Uterus (tissue), 4 donors: ENCODE measurements around the gene KCNH4. TPM values are rescaled to one million over a fixed set of nuclear protein-coding genes. Genes with fewer than 3 reads are reported as not detected.

Experiments
- DNase-seq, 2 donors: peaks; one replicate each; pipeline ENCODE4 v3.0.0-alpha.2; 2019 to 2020
- H3K27ac ChIP-seq, 2 donors: fragments of 200-600 bp; sonication (generic); 1 replicate in 1 of 2; 2 replicates in 1 of 2; pipeline ENCODE4 v1.5.1; 2016 to 2018
- H3K27me3 ChIP-seq, 2 donors: fragments of 200-600 bp; sonication (generic); one replicate each; pipeline ENCODE4 v1.5.1; 2018 to 2019; ENCODE audit warnings: control low read depth in 1 of 2
- H3K36me3 ChIP-seq, 2 donors: fragments of 200-600 bp; sonication (generic); one replicate each; pipeline ENCODE4 v1.5.1; 2019; ENCODE audit warnings: control low read depth in 1 of 2
- H3K4me1 ChIP-seq, 2 donors: fragments of 200-600 bp; sonication (generic); one replicate each; pipeline ENCODE4 v1.5.1; 2018 to 2019; ENCODE audit warnings: control low read depth in 1 of 2
- H3K4me3 ChIP-seq, 2 donors: fragments of 200-600 bp; sonication (generic); 1 replicate in 1 of 2; 2 replicates in 1 of 2; pipeline ENCODE4 v1.5.1; 2018 to 2019; ENCODE audit warnings: mild to moderate bottlenecking in 1 of 2
- H3K9me3 ChIP-seq, 2 donors: fragments of 200-600 bp; sonication (generic); one replicate each; pipeline ENCODE4 v1.5.1; 2019; ENCODE audit warnings: control low read depth in 1 of 2
- CTCF ChIP-seq, 4 experiments: fragments of 200-600 bp in 2 of 4; fragments of 450-650 bp in 2 of 4; sonication (generic) in 2 of 4; IDR thresholded peaks; one replicate each; pipeline ENCODE4 v1.5.1; 2016 to 2019; ENCODE audit warnings: antibody characterized with exemption in 4 of 4, mild to moderate bottlenecking in 2 of 4, moderate library complexity in 1 of 4
- POLR2A ChIP-seq, 2 donors: fragments of 450-650 bp; IDR thresholded peaks; one replicate each; pipeline ENCODE4 v1.6.1; 2016; ENCODE audit warnings: antibody characterized with exemption in 2 of 2, mild to moderate bottlenecking in 1 of 2, moderate library complexity in 1 of 2
- intact Hi-C: fragments of 100-400 bp; cut with DNase I; formaldehyde crosslinking; loops from one replicate; pipeline ENCODE4 v1.15.1; 2023; ENCODE audit warnings: low total_unique reads
- total RNA-seq, 4 donors: library from RNA; depleted of rRNA in 3 of 4; stranded (reverse); fragments of >200 nt in 3 of 4; gene quantifications; one replicate each; pipeline versions ENCODE4 v1.1.0 to v1.2.4, GENCODE V29; 2014 to 2023
- donor health status: DM: yes; HTN: yes; CAD: no.

Gene KCNH4
- total RNA-seq, 4 donors from 2014 or later, result 0.55 TPM; not detected in 3

- H3K4me3 ChIP-seq, result peak overlapping the region; percentile 86 to 90
- no peaks in the 10 kb centered on the region for H3K27me3 ChIP-seq
- intact Hi-C loops, result no loop called here
- no peaks in the 10 kb centered on the region for H3K9me3 ChIP-seq
- no peak overlapping the region for H3K27ac ChIP-seq
- H3K4me1 ChIP-seq, result peaks cover 0 to 9% of the 10 kb centered on the region in 2 donors
- no peak for TF ChIP-seq CTCF (IDR thresholded peaks at IDR 0.05)
- TF ChIP-seq POLR2A (IDR thresholded peaks at IDR 0.05), result no peak
- no peak for DNase-seq
- H3K36me3 ChIP-seq, result no peaks in the 10 kb centered on the region
Measured at GRCh38 chr17:42120161-42120769, 60.7 kb downstream of the KCNH4 start.

- H3K36me3 ChIP-seq, result no peaks in the 10 kb centered on the region
- intact Hi-C loops, result loop anchor here (5.0 to 10.0 kb wide), 3 partner anchors 52 to 154 kb away; partner anchors contain the start of gene CNP
Measured at GRCh38 chr17:42119301-42119700, 61.6 kb downstream of the KCNH4 start.

GRCh38 chr17:42118545-42118944 lies 62.4 kb downstream of the KCNH4 start:
- intact Hi-C loops, result loop anchor here (5.0 to 10.0 kb wide), 3 partner anchors 51 to 154 kb away; partner anchors contain the start of gene CNP
- H3K4me1 ChIP-seq, result peaks cover 0 to 9% of the 10 kb centered on the region in 2 donors
- no peaks in the 10 kb centered on the region for H3K36me3 ChIP-seq
- no peak for TF ChIP-seq POLR2A (IDR thresholded peaks at IDR 0.05)
- TF ChIP-seq CTCF (IDR thresholded peaks at IDR 0.05), result peak in 2 of 4 experiments; percentile 28 to 36
- H3K27me3 ChIP-seq, result no peaks in the 10 kb centered on the region
- H3K4me3 ChIP-seq, result no peak overlapping the region
- H3K9me3 ChIP-seq, result no peaks in the 10 kb centered on the region
- DNase-seq, result no peak
- H3K27ac ChIP-seq, result no peak overlapping the region

More at GRCh38 chr17:42119301-42119700, 61.6 kb downstream of the KCNH4 start:
- H3K4me3 ChIP-seq, result no peak overlapping the region
- DNase-seq, result no peak
- H3K27me3 ChIP-seq, result no peaks in the 10 kb centered on the region
- no peak for TF ChIP-seq CTCF (IDR thresholded peaks at IDR 0.05)
- no peak for TF ChIP-seq POLR2A (IDR thresholded peaks at IDR 0.05)
- peaks cover 0 to 9% of the 10 kb centered on the region in 2 donors for H3K4me1 ChIP-seq
- no peaks in the 10 kb centered on the region for H3K9me3 ChIP-seq
- no peak overlapping the region for H3K27ac ChIP-seq

GRCh38 chr17:42118126-42118510 lies 62.8 kb downstream of the KCNH4 start:
- H3K4me1 ChIP-seq, result peaks cover 0 to 10% of the 10 kb centered on the region in 2 donors
- H3K27me3 ChIP-seq, result no peaks in the 10 kb centered on the region
- no peak overlapping the region for H3K27ac ChIP-seq
- TF ChIP-seq POLR2A (IDR thresholded peaks at IDR 0.05), result no peak
- TF ChIP-seq CTCF (IDR thresholded peaks at IDR 0.05), result no peak
- intact Hi-C loops, result loop anchor here (5.0 to 10.0 kb wide), 3 partner anchors 51 to 153 kb away; partner anchors contain the start of gene CNP
- no peaks in the 10 kb centered on the region for H3K36me3 ChIP-seq
- H3K9me3 ChIP-seq, result no peaks in the 10 kb centered on the region
- no peak for DNase-seq
- no peak overlapping the region for H3K4me3 ChIP-seq

GRCh38 chr17:42117397-42118125 lies 63.4 kb downstream of the KCNH4 start:
- no peak for TF ChIP-seq POLR2A (IDR thresholded peaks at IDR 0.05)
- no peak for TF ChIP-seq CTCF (IDR thresholded peaks at IDR 0.05)
- no peak for DNase-seq
- H3K27me3 ChIP-seq, result no peaks in the 10 kb centered on the region
- peaks cover 0 to 15% of the 10 kb centered on the region in 2 donors for H3K4me1 ChIP-seq
- intact Hi-C loops, result loop anchor here (5.0 to 10.0 kb wide), 3 partner anchors 50 to 153 kb away; partner anchors contain the start of gene CNP
- H3K27ac ChIP-seq, result no peak overlapping the region
- no peaks in the 10 kb centered on the region for H3K36me3 ChIP-seq
- H3K9me3 ChIP-seq, result no peaks in the 10 kb centered on the region
- no peak overlapping the region for H3K4me3 ChIP-seq
